Karpas-422 (cell line): ENCODE data around the gene DIPK1B. TPM values are rescaled to one million over a fixed set of nuclear protein-coding genes. Genes with fewer than 3 reads are reported as not detected.

Source experiments
- DNase-seq: peaks from one replicate; pipeline ENCODE4 v3.0.0-alpha.2; 2015
- H2AFZ ChIP-seq: fragments of 200-600 bp; sonication (generic); 2 replicates; pipeline ENCODE4 v1.6.1; 2014; ENCODE audit warnings: antibody characterized with exemption, low read length, mixed read lengths
- H3K27ac ChIP-seq: fragments of 200-600 bp; sonication (generic); 2 replicates; pipeline ENCODE4 v1.5.1; 2014; ENCODE audit warnings: mild to moderate bottlenecking, low read length, moderate library complexity
- H3K27me3 ChIP-seq: fragments of 200-600 bp; sonication (generic); 2 replicates; pipeline ENCODE4 v1.6.1; 2014; ENCODE audit warnings: low read length, mixed read lengths
- H3K36me3 ChIP-seq: fragments of 200-600 bp; sonication (generic); 2 replicates; pipeline ENCODE4 v1.6.1; 2014; ENCODE audit warnings: low read length, mixed read lengths; ENCODE audit not compliant: insufficient read depth
- H3K4me1 ChIP-seq: fragments of 200-600 bp; sonication (generic); 2 replicates; pipeline ENCODE4 v1.6.1; 2014; ENCODE audit warnings: mild to moderate bottlenecking, low read length, mixed read lengths
- H3K4me2 ChIP-seq: fragments of 200-600 bp; sonication (generic); 2 replicates; pipeline ENCODE4 v1.6.1; 2014; ENCODE audit warnings: low read length, low read depth, mild to moderate bottlenecking; ENCODE audit not compliant: poor library complexity, severe bottlenecking
- H3K4me3 ChIP-seq: fragments of 200-600 bp; sonication (generic); 2 replicates; pipeline ENCODE4 v1.5.1; 2014; ENCODE audit warnings: mild to moderate bottlenecking, antibody characterized with exemption, low read length, mixed read lengths
- H3K79me2 ChIP-seq: fragments of 200-600 bp; sonication (generic); 2 replicates; pipeline ENCODE4 v1.6.1; 2014; ENCODE audit warnings: mild to moderate bottlenecking, low read length, mixed read lengths
- H3K9ac ChIP-seq: fragments of 200-600 bp; sonication (generic); 2 replicates; pipeline ENCODE4 v1.6.0; 2014; ENCODE audit warnings: low read length
- H3K9me2 ChIP-seq: fragments of 200-600 bp; sonication (generic), shearing (Covaris generic); replicated peaks from 2 replicates; pipeline ENCODE4 v1.6.0; 2014; ENCODE audit warnings: mild to moderate bottlenecking, low read length, moderate library complexity; ENCODE audit not compliant: insufficient read depth
- H3K9me3 ChIP-seq: fragments of 300-700, 200-600 bp; sonication (generic); 2 replicates; pipeline ENCODE4 v1.6.1; 2014; ENCODE audit warnings: low read length, mixed read lengths
- H4K20me1 ChIP-seq: fragments of 200-600 bp; sonication (generic); 2 replicates; pipeline ENCODE4 v1.6.1; 2014; ENCODE audit warnings: mild to moderate bottlenecking, antibody characterized with exemption, low read length, low read depth; ENCODE audit not compliant: insufficient read depth
- total RNA-seq: library from RNA; depleted of rRNA; stranded (reverse); fragments of >200 nt; shearing (Covaris generic); gene quantifications from 2 replicates; pipeline ENCODE4 v1.2.3, GENCODE V29; 2014; ENCODE audit warnings: low replicate concordance

Gene DIPK1B
- total RNA-seq, 1 experiment from 2014 or later = not detected

GRCh38 chr9:136693490-136694162 is 18.7 kb upstream of the DIPK1B start:
- Histone ChIP-seq H2AFZ (no peak overlapping the region), H4K20me1 (no peaks in the 10 kb centered on the region; the same call in 1 of the 2 replicates), H3K9me3 (no peaks in the 10 kb centered on the region), H3K27me3 (no peaks in the 10 kb centered on the region), H3K9ac (no peak overlapping the region), H3K27ac (no peak overlapping the region), H3K9me2 (no peaks in the 10 kb centered on the region), H3K79me2 (no peaks in the 10 kb centered on the region), H3K36me3 (no peaks in the 10 kb centered on the region), H3K4me2 (no peak overlapping the region), H3K4me1 (no peaks in the 10 kb centered on the region), H3K4me3 (no peak overlapping the region)
- no peak for DNase-seq

- Histone ChIP-seq H3K4me2 (no peak overlapping the region), H3K27me3 (no peaks in the 10 kb centered on the region)
- peak; percentile 71 for DNase-seq
Measured at GRCh38 chr9:136694163-136694871, 18.1 kb upstream of the DIPK1B start.

GRCh38 chr9:136694872-136695247 is 17.5 kb upstream of the DIPK1B start:
- Histone ChIP-seq H3K4me1 (no peaks in the 10 kb centered on the region), H3K9ac (no peak overlapping the region), H3K36me3 (no peaks in the 10 kb centered on the region), H3K27ac (no peak overlapping the region), H4K20me1 (no peaks in the 10 kb centered on the region; the same call in 1 of the 2 replicates), H3K4me2 (no peak overlapping the region), H3K9me3 (no peaks in the 10 kb centered on the region), H3K27me3 (no peaks in the 10 kb centered on the region), H2AFZ (no peak overlapping the region), H3K4me3 (no peak overlapping the region), H3K79me2 (no peaks in the 10 kb centered on the region), H3K9me2 (no peaks in the 10 kb centered on the region)
- DNase-seq = no peak

More at GRCh38 chr9:136694163-136694871, 18.1 kb upstream of the DIPK1B start:
- Histone ChIP-seq H3K4me3 (no peak overlapping the region), H3K4me1 (no peaks in the 10 kb centered on the region), H3K36me3 (no peaks in the 10 kb centered on the region), H3K79me2 (no peaks in the 10 kb centered on the region), H3K9me2 (no peaks in the 10 kb centered on the region), H4K20me1 (no peaks in the 10 kb centered on the region; the same call in 1 of the 2 replicates), H2AFZ (no peak overlapping the region), H3K9ac (no peak overlapping the region), H3K27ac (no peak overlapping the region), H3K9me3 (no peaks in the 10 kb centered on the region)

GRCh38 chr9:136695435-136695895 is 16.9 kb upstream of the DIPK1B start:
- Histone ChIP-seq H3K9me3 (no peaks in the 10 kb centered on the region), H3K36me3 (no peaks in the 10 kb centered on the region), H3K79me2 (no peaks in the 10 kb centered on the region), H3K27ac (no peak overlapping the region), H2AFZ (no peak overlapping the region), H3K9me2 (no peaks in the 10 kb centered on the region), H4K20me1 (no peaks in the 10 kb centered on the region; the same call in 1 of the 2 replicates), H3K4me2 (no peak overlapping the region), H3K4me3 (no peak overlapping the region), H3K9ac (no peak overlapping the region), H3K4me1 (no peaks in the 10 kb centered on the region), H3K27me3 (no peaks in the 10 kb centered on the region)
- DNase-seq = no peak

- no peaks in the 10 kb centered on the region for H3K36me3 ChIP-seq
- no peaks in the 10 kb centered on the region; the same call in 1 of the 2 replicates for H4K20me1 ChIP-seq
- H3K9me3 ChIP-seq = no peaks in the 10 kb centered on the region
- no peaks in the 10 kb centered on the region for H3K9me2 ChIP-seq
- H2AFZ ChIP-seq = no peak overlapping the region
- no peak for DNase-seq
- H3K4me2 ChIP-seq = no peak overlapping the region
- H3K79me2 ChIP-seq = no peaks in the 10 kb centered on the region
- H3K27ac ChIP-seq = no peak overlapping the region
- H3K4me3 ChIP-seq = no peak overlapping the region
- no peaks in the 10 kb centered on the region for H3K27me3 ChIP-seq
- no peak overlapping the region for H3K9ac ChIP-seq
- no peaks in the 10 kb centered on the region for H3K4me1 ChIP-seq
Measured at GRCh38 chr9:136695955-136696354, 16.4 kb upstream of the DIPK1B start.

- Histone ChIP-seq H3K27ac (no peak overlapping the region), H3K9me2 (no peaks in the 10 kb centered on the region), H2AFZ (no peak overlapping the region), H3K4me2 (no peak overlapping the region), H3K9me3 (no peaks in the 10 kb centered on the region), H3K36me3 (no peaks in the 10 kb centered on the region), H3K79me2 (no peaks in the 10 kb centered on the region), H3K27me3 (no peaks in the 10 kb centered on the region), H4K20me1 (no peaks in the 10 kb centered on the region; the same call in 1 of the 2 replicates), H3K4me1 (no peaks in the 10 kb centered on the region), H3K4me3 (no peak overlapping the region), H3K9ac (no peak overlapping the region)
- DNase-seq = no peak
Measured at GRCh38 chr9:136696502-136696901, 15.9 kb upstream of the DIPK1B start.

- Histone ChIP-seq H3K27me3 (no peaks in the 10 kb centered on the region), H3K4me1 (no peaks in the 10 kb centered on the region), H3K4me3 (no peak overlapping the region), H3K9ac (no peak overlapping the region), H2AFZ (no peak overlapping the region), H3K36me3 (no peaks in the 10 kb centered on the region), H4K20me1 (no peaks in the 10 kb centered on the region; the same call in 1 of the 2 replicates), H3K27ac (no peak overlapping the region), H3K4me2 (no peak overlapping the region), H3K9me2 (no peaks in the 10 kb centered on the region), H3K79me2 (no peaks in the 10 kb centered on the region), H3K9me3 (no peaks in the 10 kb centered on the region)
- no peak for DNase-seq
Measured at GRCh38 chr9:136697146-136697820, 15.1 kb upstream of the DIPK1B start.
